Coronary artery (tissue), 2 donors: Measurements from ENCODE around the gene C11orf54.

Experiments
- DNase-seq: peaks from one replicate; pipeline ENCODE4 v3.0.0-alpha.2; 2017; ENCODE audit warnings: low spot score
- H3K27ac ChIP-seq, 2 donors: fragments of 200-600 bp; sonication (generic); one replicate each; pipeline ENCODE4 v1.5.1; 2016 to 2019
- H3K4me3 ChIP-seq: fragments of 200-600 bp; sonication (generic); 2 replicates; pipeline ENCODE4 v1.5.1; 2016; ENCODE audit warnings: mild to moderate bottlenecking, moderate library complexity
- TF ChIP-seq, protein P1 (sequence below): fragments of 200-600 bp; sonication (generic); IDR thresholded peaks from one replicate; pipeline ENCODE4 v1.5.1; 2019; ENCODE audit warnings: antibody characterized with exemption

The C11orf54 gene

DNA sequence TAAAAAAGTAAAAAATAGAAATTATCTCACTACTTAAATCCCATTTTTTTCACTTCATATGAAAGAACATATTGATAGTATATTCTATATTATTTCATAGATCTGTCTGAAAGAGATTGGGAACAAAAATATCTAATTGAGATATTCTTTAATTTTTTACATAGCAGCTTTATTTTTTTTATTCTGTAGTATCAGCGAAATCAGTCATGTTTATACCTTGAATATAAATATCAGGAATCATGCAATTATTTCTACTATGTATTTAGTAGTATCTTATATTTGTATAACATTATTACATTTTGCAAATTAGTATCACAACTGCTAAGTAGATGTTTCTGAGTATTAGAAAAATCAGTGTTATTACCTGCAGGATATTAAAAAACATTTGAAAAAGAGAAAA lies 20.4 kb downstream of the C11orf54 start:
- DNase-seq: no peak
- Histone ChIP-seq H3K4me3 (no peak overlapping the region), H3K27ac (no peak overlapping the region)
- TF ChIP-seq, protein P1, sequence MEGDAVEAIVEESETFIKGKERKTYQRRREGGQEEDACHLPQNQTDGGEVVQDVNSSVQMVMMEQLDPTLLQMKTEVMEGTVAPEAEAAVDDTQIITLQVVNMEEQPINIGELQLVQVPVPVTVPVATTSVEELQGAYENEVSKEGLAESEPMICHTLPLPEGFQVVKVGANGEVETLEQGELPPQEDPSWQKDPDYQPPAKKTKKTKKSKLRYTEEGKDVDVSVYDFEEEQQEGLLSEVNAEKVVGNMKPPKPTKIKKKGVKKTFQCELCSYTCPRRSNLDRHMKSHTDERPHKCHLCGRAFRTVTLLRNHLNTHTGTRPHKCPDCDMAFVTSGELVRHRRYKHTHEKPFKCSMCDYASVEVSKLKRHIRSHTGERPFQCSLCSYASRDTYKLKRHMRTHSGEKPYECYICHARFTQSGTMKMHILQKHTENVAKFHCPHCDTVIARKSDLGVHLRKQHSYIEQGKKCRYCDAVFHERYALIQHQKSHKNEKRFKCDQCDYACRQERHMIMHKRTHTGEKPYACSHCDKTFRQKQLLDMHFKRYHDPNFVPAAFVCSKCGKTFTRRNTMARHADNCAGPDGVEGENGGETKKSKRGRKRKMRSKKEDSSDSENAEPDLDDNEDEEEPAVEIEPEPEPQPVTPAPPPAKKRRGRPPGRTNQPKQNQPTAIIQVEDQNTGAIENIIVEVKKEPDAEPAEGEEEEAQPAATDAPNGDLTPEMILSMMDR: no peak

DNA sequence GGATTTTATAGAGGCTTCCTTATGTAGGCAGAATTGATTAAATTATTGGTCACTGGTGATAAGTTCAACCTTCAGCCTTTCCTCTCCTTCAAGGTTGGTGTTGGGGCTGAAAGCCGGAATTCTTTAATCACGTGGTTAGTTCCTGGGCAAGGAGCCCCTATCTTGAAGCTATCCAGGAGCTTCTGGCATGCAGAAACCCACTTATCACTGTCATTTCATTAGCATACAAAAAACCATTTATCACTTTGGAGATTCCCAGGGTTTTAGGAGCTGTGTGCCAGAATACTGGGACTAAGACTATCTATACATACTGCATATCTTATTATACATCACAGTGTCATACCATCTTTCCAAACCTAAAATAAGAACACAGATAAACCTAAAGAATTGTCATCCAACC lies 24.1 kb downstream of the C11orf54 start:
- Histone ChIP-seq H3K27ac (no peak overlapping the region), H3K4me3 (no peak overlapping the region)
- TF ChIP-seq, protein P1: no peak
- DNase-seq: no peak

DNA sequence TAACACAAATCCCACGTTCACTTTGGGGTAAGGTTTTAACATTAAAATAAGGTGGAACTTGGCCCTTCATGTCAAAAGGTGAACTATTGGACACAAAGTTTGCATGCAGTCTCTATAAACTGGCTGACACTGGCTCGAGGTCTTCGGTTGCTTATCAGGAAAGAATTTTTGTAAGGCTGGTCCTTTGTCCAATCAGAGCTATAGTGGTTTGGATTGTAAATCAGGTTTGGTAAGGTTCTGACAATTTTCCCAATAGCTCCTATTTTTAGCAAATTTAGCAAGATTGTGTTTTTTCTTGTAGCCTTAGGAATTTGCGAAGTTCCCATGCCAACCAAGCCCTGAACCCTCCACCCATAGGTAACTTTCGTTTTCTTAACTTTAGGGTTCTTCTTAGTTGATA lies 25.0 kb downstream of the C11orf54 start:
- H3K4me3 ChIP-seq: no peak overlapping the region
- TF ChIP-seq, protein P1: no peak
- no peak for DNase-seq
- no peak overlapping the region for H3K27ac ChIP-seq

DNA sequence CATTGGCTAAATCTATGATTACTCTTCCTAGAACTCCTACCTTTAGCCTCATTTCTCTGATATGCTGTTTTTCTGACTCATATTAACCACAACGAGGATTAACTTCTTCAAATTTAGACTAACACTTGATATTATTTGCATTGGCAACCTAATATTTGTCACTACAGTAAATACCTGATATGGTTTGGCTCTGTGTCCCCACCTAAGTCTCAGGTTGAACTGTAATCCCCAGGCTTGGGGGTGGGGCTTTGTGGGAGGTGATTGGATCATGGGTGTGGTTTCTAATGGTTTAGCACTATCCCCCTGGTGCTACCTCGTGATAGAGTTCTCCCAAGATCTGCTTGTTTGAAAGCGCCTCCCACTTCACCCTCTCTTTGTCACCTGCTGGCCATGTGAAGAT lies 25.5 kb downstream of the C11orf54 start:
- DNase-seq: no peak
- Histone ChIP-seq H3K27ac (no peak overlapping the region), H3K4me3 (no peak overlapping the region)
- TF ChIP-seq, protein P1: no peak

DNA sequence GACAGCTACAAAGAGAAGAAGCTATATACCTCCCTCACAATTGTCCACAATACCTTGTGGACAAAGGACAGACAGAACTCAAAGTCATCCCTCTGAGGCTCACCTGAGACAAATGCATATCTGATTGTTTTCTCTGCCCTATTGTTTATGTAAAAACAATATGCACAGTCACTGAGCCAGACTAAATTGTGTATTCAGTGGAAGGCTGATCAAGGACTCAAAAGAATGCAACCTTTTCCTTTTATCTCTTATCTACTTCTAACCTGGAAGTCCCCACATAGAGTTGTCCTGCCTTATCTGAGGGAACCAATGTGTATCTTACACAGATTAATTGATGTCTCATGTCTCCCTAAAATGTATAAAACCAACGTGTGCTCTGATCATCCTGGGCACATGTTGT lies 28.7 kb downstream of the C11orf54 start:
- TF ChIP-seq, protein P1: no peak
- no peak overlapping the region for H3K27ac ChIP-seq
- DNase-seq: no peak
- H3K4me3 ChIP-seq: no peak overlapping the region

DNA sequence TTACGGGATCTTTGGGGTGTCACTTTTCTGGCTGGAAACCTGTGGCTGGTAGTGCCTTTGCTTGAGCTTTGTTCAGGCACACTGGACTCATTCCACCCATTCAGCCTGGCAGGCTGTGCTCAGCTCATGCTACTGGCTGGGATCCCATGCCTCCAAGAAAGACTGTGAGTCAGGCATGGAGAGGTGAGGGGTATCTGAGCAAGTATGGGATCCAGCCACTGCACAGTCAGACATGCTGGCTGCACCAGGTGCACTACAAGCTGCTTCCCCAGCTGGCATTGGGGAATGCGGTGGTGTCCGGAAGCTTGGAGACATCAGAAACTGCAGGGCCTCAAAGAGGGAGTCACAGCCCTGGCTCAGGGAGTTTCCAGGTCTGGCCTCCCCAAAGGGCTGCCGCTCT lies 30.7 kb downstream of the C11orf54 start:
- Histone ChIP-seq H3K4me3 (no peak overlapping the region), H3K27ac (no peak overlapping the region)
- TF ChIP-seq, protein P1: no peak
- DNase-seq: no peak

DNA sequence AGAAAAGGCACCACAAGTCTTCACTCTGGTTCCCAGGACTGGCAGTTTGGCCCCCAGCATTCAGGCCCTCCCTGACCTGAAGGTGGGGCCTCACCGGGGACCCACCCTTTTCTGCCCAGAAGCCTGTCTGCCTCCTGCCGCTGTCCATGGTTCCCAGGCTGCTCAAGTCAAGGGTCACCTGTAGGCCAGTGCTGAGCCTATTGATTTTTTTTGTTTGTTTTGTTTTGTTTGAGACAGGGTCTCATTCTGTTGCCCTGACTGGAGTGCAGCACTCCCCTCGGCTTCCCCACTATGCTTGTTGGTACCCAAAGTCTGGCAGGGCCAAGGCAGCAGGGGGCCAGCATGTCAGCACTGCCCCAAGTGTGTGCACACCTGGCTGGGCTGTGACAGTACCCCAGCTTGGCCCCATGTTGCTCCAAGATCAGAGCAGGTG lies 31.6 kb downstream of the C11orf54 start:
- no peak overlapping the region for H3K27ac ChIP-seq
- no peak for DNase-seq
- no peak overlapping the region for H3K4me3 ChIP-seq
- TF ChIP-seq, protein P1: no peak
